ENCODE data around the gene CTNNAL1. TPM values are rescaled to one million over a fixed set of nuclear protein-coding genes. Genes with fewer than 3 reads are reported as not detected.

The CTNNAL1 gene
- total and polyA plus RNA-seq, 9 of the 15 experiments (the other 6 are each of a cell fraction or from before 2014, with no cell fraction given), result 23.2 to 78.0 (median 46.7) TPM

DNA sequence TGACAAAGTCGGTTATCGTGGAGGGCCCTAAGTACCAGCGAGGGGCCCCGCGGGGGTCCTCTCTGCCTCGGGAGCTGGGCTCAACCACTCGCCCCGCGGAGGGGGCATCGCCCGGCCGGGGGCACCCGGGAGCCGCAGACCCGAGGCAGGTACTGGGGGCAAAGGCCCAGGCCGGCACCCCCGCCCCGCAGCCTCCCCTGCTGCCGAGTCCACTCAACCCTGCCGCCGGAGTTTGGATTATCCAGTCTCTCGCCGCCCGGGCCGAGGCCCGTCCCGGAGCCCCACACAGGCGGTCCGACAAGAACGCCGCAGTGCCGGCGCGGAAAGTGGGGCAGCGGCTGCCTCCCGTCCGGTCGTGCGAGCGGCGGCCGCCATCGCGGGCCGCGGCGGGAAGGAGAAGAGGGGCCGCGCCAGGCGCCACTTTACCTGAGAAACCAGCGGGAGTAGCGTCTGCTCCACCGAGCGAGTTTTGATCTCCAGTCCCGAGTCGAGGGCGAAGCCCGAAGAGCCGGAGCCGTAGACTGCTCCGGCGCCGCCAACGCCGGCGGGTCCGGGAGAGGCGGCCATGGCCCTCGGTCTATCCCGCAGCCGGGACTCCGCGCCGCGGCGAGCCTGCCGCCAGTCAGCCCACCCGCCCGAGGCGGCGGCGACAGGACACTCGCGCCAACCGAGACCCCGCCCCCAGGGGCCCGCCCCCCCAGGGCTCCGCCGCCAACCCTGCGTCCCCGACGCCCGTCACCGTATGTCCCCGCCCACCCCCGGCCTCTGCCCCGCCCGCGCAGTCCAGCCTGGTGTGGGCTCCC, at the start of gene CTNNAL1 (continued):
- TF ChIP-seq, protein P1, sequence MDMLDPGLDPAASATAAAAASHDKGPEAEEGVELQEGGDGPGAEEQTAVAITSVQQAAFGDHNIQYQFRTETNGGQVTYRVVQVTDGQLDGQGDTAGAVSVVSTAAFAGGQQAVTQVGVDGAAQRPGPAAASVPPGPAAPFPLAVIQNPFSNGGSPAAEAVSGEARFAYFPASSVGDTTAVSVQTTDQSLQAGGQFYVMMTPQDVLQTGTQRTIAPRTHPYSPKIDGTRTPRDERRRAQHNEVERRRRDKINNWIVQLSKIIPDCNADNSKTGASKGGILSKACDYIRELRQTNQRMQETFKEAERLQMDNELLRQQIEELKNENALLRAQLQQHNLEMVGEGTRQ (CRISPR knock-in tag; IDR thresholded peaks at IDR 0.05), result no peak
- TF ChIP-seq CC2D1A (IDR thresholded peaks at IDR 0.05) (no peak), ZNF551 (CRISPR knock-in tag; IDR thresholded peaks at IDR 0.05) (no peak), CBX8 (IDR thresholded peaks at IDR 0.05; ENCODE audit: borderline replicate concordance, extremely low read depth, low read depth, low read length, poor library complexity, severe bottlenecking) (no peak), ATF1 (CRISPR knock-in tag; IDR thresholded peaks at IDR 0.05) (no peak), ATF1 (tag; IDR thresholded peaks at IDR 0.05) (0 out of 2 replicates have a peak, but pooled peaks have one; percentile 2), COPS2 (conservative IDR thresholded peaks at IDR 0.05) (no peak), KDM5B (IDR thresholded peaks at IDR 0.05; ENCODE audit: insufficient replicate concordance, low read depth, low read length) (peak; percentile 89), TFAP4 (CRISPR knock-in tag; IDR thresholded peaks at IDR 0.05; ENCODE audit: borderline replicate concordance) (peak; percentile 15; the same call in 1 of the 2 replicates), REST (IDR thresholded peaks at IDR 0.05; ENCODE audit: borderline replicate concordance) (0 out of 2 replicates have a peak, but pooled peaks have one; percentile 22), REST (CRISPR knock-in tag; IDR thresholded peaks at IDR 0.05; ENCODE audit: low read depth) (no peak), PHF8 (IDR thresholded peaks at IDR 0.05; ENCODE audit: borderline replicate concordance, low read length) (peak; percentile 86; the same call in 1 of the 2 replicates), ZNF232 (CRISPR knock-in tag; IDR thresholded peaks at IDR 0.05) (no peak), SUPT5H (IDR thresholded peaks at IDR 0.05) (peak; percentile 68; the same call in 1 of the 2 replicates)
- TF ChIP-seq, protein P2, sequence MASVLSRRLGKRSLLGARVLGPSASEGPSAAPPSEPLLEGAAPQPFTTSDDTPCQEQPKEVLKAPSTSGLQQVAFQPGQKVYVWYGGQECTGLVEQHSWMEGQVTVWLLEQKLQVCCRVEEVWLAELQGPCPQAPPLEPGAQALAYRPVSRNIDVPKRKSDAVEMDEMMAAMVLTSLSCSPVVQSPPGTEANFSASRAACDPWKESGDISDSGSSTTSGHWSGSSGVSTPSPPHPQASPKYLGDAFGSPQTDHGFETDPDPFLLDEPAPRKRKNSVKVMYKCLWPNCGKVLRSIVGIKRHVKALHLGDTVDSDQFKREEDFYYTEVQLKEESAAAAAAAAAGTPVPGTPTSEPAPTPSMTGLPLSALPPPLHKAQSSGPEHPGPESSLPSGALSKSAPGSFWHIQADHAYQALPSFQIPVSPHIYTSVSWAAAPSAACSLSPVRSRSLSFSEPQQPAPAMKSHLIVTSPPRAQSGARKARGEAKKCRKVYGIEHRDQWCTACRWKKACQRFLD (CRISPR knock-in tag; IDR thresholded peaks at IDR 0.05), result no peak; the same call in 1 of the 2 replicates
